SK-N-MC (cell line): ENCODE results near the gene ST6GALNAC5.

ENCODE experiments used
- EZH2 ChIP-seq: fragments of 200-600 bp; sonication (generic); IDR thresholded peaks from one replicate; pipeline ENCODE4 v1.6.1; 2017; ENCODE audit warnings: antibody characterized with exemption
- FOXP2 ChIP-seq: optimal IDR thresholded peaks from 2 replicates; pipeline ENCODE3; 2011; ENCODE audit warnings: mild to moderate bottlenecking, moderate library complexity; ENCODE audit not compliant: insufficient read depth; ENCODE audit errors: extremely low read length, control extremely low read depth
- POLR2AphosphoS5 ChIP-seq: IDR thresholded peaks from 2 replicates; pipeline ENCODE4 v1.6.1; 2012; ENCODE audit warnings: mild to moderate bottlenecking, low read depth, low read length, borderline replicate concordance

GRCh38 chr1:76957961-76958360 lies 90.7 kb downstream of the ST6GALNAC5 start:
- TF ChIP-seq POLR2AphosphoS5: no peak
- no peak for TF ChIP-seq EZH2
- TF ChIP-seq FOXP2: no peak
